NOMO-1 (cell line): ENCODE results near the gene TXNL4A.
A peak's percentile ranks its signal among the peaks of the same experiment; 100 is the strongest.

Source experiments
- DNase-seq, 2 experiments: peaks; one replicate each; lab custom pipeline; 2025; ENCODE audit not compliant: unreplicated experiment in 2 of 2; lab: John Stamatoyannopoulos, UW

The TXNL4A gene

DNA sequence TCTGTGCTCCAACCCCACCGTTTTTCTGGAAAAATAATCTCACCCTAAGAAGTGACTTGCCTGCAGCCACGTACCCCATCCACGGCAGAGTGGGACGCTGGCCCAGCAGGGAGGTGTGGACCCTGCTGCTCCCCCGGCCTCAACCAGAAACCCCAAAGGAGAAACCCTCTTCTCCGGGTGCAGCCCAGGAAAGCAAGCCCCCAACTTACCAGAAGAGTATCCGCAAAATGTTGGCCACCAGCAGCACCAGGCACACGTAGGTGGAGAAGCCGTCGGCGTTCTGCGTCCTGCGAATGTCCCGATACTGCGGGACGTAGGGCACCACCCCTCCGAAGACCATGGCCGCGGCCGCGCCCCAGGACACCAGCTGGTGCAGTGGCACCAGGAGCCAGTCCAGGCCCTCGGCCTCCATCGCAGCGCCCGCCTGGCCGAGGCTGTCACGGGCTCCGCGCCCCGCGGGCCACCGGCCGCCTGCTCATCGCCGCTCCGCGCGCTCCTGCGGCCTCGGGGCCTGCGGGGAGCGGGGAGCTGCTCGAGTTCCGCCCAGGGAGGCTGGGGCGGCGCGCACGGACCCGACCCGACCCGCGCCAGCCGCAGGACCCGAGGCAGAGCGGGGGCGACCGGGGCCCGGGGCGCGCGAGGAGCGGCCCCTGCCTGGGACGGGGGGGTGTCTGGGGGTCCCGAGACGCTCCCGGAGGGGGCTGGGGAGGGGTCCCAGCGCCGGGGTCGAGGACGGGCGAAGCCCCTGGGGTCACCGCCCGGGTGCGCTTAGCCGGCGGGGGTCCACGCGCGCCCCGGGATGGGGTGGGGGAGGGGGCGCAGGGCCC lies 37.6 kb downstream of the TXNL4A start:
- DNase-seq: peak in 1 of 2 experiments; percentile 28

- DNase-seq: peak; percentile 85 to 94
Measured at GRCh38 chr18:79949697-79950487, 38.5 kb downstream of the TXNL4A start.

GRCh38 chr18:79948719-79949411 lies 39.5 kb downstream of the TXNL4A start:
- no peak for DNase-seq

DNA sequence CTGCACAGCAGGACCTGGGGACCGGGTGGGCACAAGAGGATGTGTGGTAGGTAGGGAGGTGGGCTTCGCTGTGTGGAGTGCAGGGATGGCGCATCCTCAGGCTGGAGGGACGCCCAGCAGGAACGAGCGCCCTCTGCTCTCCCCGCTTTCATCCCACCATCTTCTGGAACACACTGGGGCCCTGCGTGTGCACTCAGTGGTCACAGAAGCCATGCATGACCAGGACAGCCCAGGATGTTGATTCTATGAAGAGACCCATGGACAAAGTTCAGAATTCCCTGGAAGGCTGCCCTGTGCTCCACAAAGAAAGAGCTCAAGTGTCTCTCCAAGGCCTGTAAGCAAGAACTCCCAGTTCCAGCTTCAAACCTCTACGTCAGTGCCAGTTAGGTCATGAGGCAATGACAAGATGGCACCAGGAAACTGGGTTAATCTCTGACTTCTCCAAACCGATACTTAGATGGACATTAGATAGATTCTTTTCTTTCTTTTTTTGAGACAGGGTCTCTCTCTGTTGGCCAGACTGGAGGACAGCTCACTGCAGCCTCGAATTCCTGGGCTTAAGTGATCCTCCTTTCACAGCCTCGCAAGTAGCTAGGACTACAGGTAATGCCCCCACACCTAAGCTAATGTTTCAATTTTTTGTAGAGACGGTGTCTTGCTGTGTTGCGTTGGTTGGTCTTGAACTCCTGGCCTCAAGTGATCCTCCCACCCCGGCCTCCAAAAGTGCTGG lies 40.3 kb downstream of the TXNL4A start:
- DNase-seq: no peak

DNA sequence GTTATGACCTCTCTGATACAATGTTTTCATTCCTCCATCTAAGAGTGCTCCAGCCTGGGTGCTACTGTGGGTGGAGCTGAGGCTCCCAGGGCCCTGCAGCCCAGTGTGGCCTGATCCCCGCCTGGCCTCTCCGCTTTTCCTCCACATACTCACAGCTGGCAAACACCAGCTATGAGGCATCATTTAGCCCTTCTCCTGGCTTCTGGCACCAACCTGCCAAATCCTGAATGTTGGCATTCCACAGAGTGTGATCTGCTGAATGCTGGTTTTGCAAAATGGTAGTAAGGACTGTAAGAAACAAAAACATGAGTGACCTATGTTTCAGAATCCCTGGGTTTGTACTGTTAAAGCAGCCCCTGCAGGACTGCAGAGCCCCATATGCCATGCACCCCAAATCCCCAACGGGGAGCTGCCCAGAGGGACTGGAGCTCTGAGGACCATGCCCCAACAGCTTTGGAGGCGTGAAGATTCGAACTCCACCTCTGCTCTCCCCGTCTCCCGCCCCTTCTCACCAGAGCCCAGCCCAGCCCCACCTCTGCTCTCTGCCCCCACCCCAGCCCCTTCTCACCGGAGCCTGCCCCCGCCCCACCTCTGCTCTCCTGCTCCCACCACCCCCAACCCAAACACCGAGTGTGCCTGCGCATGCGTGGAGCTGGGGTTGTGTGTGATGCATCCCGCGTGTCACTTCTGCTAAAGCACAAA lies 41.2 kb downstream of the TXNL4A start:
- DNase-seq: no peak

DNA sequence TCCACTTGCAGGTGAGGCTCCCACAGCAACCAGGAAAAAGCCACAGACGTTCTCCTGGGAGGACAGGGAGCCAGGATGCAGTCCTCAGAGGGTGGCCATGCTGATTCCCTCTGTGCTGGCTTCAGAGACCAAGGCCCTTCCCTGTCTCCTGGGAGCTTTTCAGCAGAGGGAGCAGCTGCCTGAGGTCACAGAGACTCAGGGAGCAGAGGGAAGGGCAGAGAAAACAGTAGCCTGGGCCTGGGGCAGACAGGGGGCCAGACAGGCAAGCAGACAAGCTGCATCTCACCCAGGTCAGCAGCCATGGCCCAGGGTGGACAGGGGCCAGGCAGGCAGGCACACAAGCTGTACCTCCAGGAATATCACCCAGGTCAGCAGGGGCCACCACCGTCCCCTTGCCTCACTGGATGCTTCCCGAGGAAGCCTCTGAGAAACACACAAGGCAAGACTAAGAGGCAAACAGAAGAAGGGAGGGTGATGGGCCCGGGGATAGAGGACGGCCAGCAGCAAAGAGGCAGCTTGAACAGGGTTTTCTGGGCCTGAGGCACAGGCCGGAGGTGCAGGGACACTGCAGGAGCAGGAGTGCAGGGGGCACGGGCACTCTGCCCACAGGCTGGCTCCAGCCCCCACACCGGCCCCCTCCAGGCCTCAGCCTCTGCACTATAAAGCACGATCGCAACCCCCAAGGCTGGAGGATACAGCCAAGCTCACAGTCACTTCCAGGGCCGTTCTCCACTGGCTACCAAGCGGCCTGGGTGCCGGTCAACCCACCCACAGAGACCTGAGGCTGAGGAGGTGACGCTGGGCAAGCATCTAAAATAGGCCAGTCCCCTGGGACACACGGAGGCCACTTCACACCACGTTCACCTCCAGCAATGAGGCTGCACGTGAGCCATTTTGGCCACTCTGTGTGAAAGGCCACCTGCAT lies 43.0 kb downstream of the TXNL4A start:
- no peak for DNase-seq

DNA sequence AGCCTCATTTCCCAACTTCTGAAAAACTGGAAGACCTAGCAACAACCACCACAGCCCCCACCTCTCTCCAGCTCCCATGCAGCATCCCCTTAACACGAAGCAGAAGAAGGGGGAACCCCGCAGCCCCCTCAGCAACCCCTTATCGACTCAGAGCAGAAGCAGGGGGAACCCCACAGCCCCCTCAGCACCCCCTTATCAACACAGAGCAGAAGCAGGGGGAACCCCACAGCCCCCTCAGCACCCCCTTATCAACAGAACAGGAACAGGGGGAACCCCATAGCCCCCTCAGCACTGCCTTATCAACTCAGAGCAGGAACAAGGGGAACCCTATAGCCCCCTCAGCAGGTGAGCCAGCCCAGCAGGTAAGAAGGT lies 43.6 kb downstream of the TXNL4A start:
- DNase-seq: no peak

DNA sequence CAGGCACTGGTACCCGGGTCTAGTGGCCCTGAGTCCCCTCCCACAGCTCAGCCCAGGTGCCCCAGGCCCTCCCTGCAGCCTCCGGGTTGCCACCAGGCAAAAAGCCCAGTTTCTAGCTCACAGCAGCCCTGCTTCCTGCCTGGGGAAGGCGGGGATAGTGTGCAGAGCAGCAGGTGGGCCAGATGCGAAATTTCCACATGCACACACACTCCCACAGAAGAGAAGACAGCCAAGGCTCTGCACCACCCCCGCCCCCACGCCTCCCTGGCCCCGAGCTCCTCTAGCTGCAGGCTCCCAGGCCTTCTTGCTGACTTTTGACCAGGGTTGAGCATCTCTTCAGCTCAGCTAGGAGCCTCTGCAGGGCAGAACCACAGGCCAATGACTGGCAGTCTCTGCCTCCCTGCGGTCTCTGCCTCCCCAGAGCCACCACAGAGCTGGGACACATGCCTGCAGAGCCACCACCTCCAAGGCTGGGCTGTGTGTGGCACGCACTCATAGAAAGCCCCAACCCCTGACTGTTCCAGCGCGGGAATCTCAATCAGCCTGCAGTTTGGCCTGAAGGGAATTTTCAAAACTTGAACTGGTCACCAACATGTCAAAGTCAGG lies 44.1 kb downstream of the TXNL4A start:
- no peak for DNase-seq

DNA sequence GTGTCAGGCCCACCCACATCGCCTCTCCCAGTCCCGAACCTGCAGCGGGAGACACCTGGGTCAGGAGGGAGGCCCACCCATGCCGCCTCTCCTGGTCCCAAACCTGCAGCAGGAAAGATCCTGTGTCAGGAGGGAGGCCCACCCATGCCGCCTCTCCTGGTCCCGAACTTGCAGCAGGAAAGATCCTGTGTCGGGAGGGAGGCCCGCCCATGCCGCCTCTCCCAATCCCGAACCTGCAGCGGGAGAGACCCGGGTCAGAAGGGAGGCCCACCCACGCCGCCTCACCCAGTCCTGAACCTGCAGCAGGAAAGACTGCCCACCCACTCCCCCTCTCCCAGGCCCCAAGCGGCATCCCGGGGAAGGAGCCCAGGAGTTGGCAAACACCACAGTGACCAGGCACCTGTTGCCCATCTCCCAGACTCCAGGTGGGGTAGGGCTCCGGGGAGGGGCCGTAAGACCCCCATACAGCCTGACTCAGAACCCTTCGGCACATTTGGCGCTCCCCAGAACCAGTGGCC lies 44.7 kb downstream of the TXNL4A start:
- no peak for DNase-seq

DNA sequence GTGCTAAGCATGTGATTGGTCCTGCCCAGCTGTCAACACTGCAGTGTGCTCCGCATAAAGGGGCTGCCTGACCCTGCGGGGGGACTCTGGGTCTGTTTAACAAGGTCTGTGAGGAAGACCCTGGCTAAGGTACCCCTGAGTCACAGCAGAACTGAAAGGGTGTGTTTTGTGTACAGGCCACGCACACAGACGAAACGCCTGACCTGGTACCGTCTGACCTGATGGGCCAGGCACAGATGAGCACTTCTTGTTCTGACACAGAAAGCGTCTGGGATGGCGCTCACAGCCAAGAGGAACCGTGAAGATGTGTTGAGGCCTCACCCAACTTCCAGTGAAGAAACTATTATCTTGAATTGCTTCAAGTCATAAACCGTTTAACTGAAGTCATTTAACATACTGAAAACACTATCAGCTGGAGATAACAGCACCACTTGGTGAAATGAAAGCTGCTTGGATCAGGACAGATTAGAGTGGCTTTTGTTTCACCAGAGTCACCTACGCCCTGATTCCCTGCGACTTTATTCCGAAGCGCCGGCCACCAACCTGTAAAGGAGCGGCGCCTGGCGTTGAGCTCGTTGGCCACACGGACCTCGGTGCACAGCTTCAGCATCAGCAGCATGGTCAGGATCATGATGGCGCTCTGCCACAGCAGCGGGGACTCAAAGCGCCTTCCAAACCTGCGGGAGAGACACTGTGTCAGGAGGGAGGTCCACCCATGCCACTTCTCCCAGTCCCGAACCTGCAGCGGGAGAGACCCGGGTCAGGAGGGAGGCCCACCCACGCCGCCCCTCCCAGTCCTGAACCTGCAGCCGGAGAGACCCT lies 45.4 kb downstream of the TXNL4A start:
- DNase-seq: no peak

- no peak for DNase-seq
Measured at GRCh38 chr18:79942211-79942610, 46.2 kb downstream of the TXNL4A start.

- no peak for DNase-seq
Measured at GRCh38 chr18:79941473-79942119, 46.8 kb downstream of the TXNL4A start.

GRCh38 chr18:79940814-79941472 lies 47.4 kb downstream of the TXNL4A start:
- no peak for DNase-seq

DNA sequence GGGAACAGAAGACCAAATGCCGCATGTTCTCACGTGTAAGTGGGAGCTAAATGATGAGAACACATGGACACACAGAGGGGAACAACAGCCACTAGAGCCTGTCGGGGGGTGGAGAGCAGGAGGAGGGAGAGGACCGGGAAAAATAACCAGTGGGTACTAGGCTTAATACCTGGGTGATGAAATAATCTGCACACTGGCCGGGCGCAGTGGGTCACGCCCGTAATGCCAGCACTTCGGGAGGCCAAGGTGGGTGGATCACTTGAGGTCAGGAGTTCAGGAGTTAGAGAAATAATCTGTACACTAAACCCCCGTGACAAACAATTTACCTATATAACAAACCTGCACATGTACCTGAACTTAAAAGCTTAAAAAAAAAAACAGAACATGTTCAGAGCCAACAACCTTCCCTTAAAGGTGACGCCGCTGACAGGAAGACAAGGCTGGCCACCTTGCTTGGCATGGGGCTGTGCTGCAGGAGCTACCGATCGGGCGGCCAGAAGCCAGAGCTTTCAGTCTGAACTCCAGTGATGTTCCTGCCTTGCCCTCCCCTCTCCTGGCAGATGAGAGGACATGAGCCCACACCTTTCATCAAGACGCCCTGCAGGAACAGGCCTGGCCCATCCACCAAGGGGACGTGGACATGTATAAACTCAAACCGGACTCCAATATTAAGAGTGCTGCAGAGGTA lies 48.1 kb downstream of the TXNL4A start:
- no peak for DNase-seq

DNA sequence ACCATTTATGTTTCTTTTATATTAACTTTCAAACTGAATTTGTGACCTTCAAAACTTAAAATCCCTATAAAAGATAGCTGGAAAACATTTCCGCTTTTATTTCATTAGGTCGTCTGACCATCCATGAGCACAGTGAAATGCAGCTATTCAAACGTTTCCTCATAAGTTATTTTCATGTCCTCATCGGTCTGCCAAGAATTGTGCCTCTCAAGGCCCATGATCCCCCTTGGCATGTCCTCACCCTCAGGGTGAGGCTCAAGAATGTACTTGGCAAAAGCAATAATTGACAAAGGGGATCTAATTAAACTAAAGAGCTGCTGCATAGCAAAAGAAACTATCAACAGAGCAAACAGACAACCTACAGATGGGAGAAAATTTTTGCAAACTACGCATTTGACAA lies 49.3 kb downstream of the TXNL4A start:
- DNase-seq: no peak

DNA sequence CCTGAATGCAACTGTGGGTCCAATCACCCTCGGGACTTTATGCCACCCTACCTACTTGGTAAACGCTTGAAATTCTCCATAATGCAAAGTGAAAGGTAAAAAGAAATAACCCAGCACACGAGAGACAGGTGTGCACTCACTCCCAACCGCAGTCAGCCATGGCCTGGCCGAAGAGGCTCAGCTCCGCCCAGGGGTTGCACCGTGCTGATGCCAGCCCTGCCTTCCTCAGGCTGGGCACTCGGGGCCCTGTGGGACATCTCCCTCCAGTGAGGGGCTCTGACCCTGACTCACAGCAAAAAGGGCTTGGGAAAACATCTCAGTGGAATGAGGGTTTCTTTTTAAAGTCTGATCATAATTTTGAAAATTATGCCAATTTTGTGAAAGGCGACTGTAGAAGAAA lies 50.2 kb downstream of the TXNL4A start:
- no peak for DNase-seq
